GM19043 (cell line): ENCODE data around the gene MME.
A peak's percentile ranks its signal among the peaks of the same experiment; 100 is the strongest.
"Not testable (repeated sequence)": the region's sequence is repeated elsewhere in the genome, so short reads cannot be mapped to it uniquely, and the experiment has no call there.

ENCODE experiments used
- ATAC-seq: cut with Tn5 transposase; IDR thresholded peaks from one replicate; pipeline ENCODE4 v1.9.1; 2021; ENCODE audit warnings: low read depth; ENCODE audit not compliant: unreplicated experiment

MME gene

DNA sequence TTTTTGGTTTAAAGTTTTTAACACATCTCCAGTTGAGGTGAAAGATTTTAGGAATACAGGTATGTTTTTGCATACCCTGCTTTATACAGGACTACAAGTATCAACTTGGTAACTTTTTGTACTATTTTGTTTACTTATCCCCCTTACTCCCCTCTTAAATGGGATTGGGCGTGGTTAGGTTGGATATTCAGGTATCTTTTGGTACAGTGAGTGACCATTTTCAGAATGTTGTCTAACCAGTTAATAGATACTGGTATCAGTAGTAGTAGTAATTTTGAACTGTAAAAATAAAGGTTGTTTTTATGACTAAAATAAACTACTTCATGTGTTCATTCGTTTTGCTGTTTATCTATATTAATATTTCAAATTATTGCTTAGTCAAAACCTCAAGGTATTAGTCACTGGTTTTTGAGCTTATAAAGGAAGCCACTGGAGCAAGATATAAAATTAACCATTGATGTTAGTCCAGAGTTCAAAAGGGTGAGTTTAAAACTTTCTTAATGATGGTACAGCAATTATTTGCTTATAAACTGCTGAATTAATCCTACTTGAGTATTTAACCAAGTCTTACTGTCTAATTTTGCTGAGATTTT, 3.3 kb downstream of the MME start:
- ATAC-seq = no peak

- no peak for ATAC-seq
Observed at GRCh38 chr3:155084567-155084966, 4.4 kb downstream of the MME start.

GRCh38 chr3:155086051-155086450, 5.9 kb downstream of the MME start:
- no peak for ATAC-seq

- ATAC-seq = no peak
Observed at GRCh38 chr3:155088706-155089345, 8.7 kb downstream of the MME start.

GRCh38 chr3:155089495-155089894, 9.4 kb downstream of the MME start:
- no peak for ATAC-seq

GRCh38 chr3:155093261-155093660, 13.1 kb downstream of the MME start:
- no peak for ATAC-seq

GRCh38 chr3:155096303-155097008, 16.3 kb downstream of the MME start:
- ATAC-seq = no peak

- ATAC-seq = no peak
Observed at GRCh38 chr3:155097009-155097349, 16.9 kb downstream of the MME start.

- ATAC-seq = no peak
Observed at GRCh38 chr3:155101398-155101797, 21.3 kb downstream of the MME start.

DNA sequence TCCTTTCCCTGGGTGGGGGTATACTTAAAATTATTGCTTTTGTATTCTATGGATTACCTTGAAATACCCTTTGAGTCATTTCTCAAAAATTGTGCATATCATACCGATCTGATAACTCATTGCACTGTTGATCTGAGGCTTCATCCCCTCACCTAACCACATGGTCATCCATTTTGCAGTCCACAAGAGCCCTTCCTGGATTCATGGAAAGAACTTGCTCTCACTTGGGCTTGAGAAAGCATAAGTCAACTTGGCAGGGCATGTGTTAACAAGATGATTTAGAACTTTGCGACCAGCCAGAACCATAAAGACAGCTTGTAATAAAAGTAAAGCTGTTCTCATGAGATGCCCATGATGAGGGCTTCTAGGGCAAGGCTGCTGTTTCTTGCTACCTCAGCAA, 22.2 kb downstream of the MME start:
- no peak for ATAC-seq

DNA sequence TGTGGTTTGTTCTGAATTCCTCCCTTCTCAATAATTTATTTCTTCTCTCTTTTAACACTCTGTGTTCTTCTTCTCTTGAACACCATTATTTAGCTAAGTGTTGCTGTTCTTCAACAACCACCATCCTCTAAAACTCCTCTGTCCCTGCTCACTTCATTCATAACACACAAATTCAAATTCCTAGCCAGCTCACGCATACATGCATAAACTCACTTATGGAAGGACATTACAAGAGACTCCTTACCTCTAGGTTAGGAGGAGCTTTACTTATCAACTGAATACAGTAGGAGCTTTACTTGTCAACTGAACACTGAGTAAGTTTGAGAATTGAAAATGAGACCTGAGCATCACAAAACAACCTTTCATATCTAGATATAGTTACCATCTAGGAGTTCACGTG, 23.6 kb downstream of the MME start:
- no peak for ATAC-seq

GRCh38 chr3:155106119-155106518, 26.0 kb downstream of the MME start:
- no peak for ATAC-seq

DNA sequence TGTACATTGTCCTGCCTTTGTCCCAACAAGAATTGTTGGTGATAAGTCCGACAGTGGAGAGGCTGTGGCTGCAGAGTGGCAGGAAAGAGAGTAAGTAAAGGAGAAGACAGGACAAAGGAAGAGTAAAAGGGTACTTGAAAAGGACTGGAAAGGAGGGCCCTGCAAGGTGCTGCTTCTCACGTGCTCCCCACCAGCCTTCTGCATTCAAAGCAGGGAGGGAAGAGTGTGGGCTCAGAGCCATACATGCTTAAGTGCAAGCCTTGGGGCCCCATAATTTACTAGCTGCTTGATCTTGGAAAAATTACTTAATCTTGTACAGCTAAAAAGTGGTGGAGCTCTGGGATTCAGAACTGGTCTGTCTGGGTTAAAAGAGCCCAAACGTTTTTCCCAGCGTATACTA, 29.9 kb downstream of the MME start:
- ATAC-seq = no peak

GRCh38 chr3:155110996-155111901, 31.1 kb downstream of the MME start:
- ATAC-seq = no peak

DNA sequence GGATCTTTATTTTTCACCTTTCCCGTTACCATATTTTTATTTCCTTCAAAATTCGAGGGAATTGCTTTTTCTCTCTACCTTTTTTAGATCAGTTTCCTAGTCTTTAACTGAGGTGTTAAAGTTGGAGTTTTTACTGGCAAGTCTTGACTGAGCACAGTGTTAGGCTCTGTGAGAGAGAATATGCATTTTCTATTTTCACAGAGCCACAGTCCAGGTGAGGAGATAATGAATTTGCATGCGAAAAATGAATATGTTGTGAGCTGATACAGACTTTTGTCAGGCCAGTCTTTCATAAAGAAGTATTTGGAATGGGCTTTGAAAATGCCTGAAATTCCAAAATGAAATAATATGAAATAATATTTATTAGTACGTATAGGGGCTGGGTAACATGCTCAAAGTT, 31.9 kb downstream of the MME start:
- ATAC-seq = no peak

DNA sequence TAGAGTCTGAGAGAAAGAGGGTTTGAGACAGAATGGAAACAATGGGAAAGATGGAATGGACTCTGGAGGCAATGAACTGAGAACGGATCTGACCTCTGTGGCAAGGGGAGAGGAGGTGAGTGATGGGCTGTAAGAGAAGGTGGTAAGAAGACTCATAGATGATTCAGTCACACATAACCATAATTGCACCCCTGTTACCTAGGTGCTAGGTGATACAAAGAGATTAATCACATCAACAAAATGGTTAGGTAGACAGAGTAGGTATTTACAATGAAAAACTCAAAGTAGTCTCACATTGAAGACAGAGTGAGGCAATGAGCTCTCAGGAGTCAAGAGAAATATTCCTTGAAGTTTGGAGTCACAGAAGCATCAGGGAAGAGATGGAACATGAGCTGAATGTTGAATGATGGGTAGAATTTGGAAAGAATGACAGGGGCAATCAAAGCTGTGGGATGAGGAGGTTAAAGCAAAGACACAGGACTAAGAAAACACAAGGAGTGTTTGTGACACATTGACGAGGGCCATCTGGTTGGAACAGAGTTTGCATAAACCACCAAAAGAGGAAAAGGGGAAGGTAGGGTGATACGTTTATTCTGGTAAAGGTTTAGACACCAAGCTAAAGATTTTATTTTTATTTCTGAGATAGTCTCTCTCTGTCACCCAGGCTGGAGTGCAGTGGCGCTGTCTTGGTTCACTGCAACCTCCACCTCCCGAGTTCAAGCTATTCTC, 32.7 kb downstream of the MME start:
- ATAC-seq = no peak

DNA sequence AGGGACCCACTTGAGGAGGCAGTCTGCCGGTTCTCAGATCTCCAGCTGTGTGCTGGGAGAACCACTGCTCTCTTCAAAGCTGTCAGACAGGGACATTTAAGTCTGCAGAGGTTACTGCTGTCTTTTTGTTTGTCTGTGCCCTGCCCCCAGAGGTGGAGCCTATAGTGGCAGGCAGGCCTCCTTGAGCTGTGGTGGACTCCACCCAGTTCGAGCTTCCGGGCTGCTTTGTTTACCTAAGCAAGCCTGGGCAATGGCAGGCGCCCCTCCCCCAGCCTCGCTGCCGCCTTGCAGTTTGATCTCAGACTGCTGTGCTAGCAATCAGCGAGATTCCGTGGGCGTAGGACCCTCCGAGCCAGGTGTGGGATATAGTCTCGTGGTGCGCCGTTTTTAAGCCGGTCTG, 44.6 kb downstream of the MME start:
- ATAC-seq = not testable (repeated sequence)

DNA sequence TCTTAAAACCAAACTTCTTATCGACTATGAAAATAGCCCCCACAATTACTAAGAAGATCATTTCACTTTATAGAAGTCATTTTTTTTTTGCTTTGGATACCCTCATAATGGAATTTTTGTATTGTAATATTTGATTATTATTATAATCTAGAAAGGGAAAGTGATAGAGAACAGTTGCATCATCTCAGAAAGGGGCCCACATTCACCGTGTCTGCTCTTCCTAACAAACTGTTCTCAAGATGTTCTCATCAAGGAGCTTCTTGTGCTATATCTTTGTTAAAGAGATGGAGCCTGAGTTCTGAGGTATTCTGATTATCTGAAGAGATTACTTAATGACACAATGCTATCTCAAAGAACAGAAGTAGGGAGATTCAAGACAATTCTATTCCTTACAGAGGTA, 49.3 kb downstream of the MME start:
- ATAC-seq = no peak

- no peak for ATAC-seq
Observed at GRCh38 chr3:155130001-155130400, 49.9 kb downstream of the MME start.

DNA sequence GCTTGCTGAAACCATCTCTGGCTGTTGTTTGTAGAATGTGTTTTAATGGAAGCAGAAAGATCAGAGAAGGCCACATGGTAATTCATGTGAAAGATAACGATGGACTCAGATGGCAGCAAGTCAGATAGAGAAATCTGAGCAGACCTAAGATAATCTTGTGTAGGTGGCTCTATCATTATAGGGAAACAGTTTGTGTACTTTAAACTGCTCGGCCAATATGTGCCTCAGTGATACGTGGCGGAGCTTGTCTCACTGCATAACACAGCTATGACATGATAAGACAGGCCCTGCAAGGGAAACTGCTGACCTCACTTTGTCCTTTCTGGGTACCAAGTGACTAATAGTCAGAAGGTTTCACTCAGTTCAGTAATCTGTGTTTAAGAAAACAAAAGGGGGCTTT, 51.0 kb downstream of the MME start:
- peak; percentile 73 for ATAC-seq

DNA sequence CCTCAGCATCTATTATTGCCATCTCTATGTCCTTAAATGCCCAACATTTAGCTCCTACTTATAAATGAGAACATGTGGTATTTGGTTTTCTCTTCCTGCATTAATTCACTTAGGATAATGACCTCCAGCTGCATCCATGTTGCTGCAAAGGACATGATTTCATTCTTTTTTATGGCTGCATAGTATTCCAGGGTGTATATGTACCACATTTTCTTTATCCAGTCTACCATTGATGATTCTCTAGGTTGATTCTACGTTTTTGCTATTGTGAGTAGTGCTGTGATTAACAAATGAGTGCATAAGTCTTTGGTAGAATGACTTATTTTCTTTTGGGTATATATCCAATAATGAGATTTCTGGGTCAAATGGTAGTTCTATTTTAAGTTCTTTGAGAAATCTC, 54.2 kb downstream of the MME start:
- not testable (repeated sequence) for ATAC-seq
